PC-3 (cell line): ENCODE measurements around the gene CDKN1B.

Experiments
- CTCF ChIP-seq: fragments of 300-600 bp; sonication (generic); conservative IDR thresholded peaks from 2 replicates; pipeline ENCODE4 v1.5.1; 2017; ENCODE audit warnings: antibody characterized with exemption, low read depth, mild to moderate bottlenecking, low read length
- EZH2 ChIP-seq: fragments of 300-600 bp; sonication (generic); IDR thresholded peaks from one replicate; pipeline ENCODE4 v1.6.1; 2017; ENCODE audit warnings: antibody characterized with exemption, mild to moderate bottlenecking, low read length; ENCODE audit not compliant: unreplicated experiment

- TF ChIP-seq EZH2: no peak
- TF ChIP-seq CTCF: no peak
Observed at GRCh38 chr12:12681061-12681765, 36.0 kb upstream of the CDKN1B start.
